COLO829 (cell line): ENCODE measurements around the gene SKIC2.
"Not testable (repeated sequence)": the region's sequence is repeated elsewhere in the genome, so short reads cannot be mapped to it uniquely, and the experiment has no call there.

ENCODE experiments used
- DNase-seq: peaks from one replicate; pipeline ENCODE4 v3.0.0; 2012; ENCODE audit warnings: low spot score

The SKIC2 gene

GRCh38 chr6:32004864-32005537 lies 46.0 kb downstream of the SKIC2 start:
- DNase-seq, result not testable (repeated sequence)

- DNase-seq, result not testable (repeated sequence)
These were observed 46.5 kb downstream of the SKIC2 start for GRCh38 chr6:32005538-32005880.

GRCh38 chr6:32005991-32006529 lies 47.1 kb downstream of the SKIC2 start:
- not testable (repeated sequence) for DNase-seq

DNA sequence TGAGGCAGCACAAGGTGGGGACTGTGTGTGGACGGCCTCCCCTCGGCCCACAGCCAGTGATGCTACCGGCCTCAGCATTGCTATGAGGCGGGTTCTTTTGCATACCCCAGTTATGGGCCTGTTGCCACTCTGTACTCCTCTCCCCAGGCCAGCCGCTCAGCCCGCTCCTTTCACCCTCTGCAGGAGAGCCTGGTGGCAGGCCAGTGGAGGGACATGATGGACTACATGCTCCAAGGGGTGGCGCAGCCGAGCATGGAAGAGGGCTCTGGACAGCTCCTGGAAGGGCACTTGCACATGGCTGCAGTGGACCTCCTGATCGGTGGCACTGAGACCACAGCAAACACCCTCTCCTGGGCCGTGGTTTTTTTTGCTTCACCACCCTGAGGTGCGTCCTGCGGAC lies 48.1 kb downstream of the SKIC2 start:
- not testable (repeated sequence) for DNase-seq

DNA sequence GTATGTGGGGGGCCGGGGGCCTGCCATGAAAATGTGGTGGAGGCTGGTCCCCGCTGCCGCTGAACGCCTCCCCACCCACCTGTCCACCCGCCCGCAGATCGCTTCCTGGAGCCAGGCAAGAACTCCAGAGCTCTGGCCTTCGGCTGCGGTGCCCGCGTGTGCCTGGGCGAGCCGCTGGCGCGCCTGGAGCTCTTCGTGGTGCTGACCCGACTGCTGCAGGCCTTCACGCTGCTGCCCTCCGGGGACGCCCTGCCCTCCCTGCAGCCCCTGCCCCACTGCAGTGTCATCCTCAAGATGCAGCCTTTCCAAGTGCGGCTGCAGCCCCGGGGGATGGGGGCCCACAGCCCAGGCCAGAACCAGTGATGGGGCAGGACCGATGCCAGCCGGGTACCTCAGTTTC lies 49.1 kb downstream of the SKIC2 start:
- DNase-seq, result not testable (repeated sequence)

DNA sequence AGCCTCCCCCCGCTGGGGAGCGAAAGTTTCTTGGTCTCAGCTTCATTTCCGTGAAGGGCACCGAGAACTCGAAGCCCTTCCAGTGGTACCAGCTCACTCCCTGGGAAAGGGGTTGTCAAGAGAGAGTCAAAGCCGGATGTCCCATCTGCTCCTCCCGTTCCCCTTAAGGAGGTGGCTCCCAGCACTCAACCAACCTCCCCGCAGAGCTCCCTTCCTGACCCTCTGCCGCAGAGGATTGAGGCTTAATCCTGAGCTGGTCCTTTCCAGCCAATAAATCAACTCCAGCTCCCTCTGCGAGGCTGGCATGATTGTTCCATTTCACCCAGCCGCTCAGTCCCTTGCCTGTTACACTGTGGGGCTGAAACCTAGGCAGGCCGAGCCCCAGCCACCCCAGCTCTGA lies 49.6 kb downstream of the SKIC2 start:
- DNase-seq, result not testable (repeated sequence)

DNA sequence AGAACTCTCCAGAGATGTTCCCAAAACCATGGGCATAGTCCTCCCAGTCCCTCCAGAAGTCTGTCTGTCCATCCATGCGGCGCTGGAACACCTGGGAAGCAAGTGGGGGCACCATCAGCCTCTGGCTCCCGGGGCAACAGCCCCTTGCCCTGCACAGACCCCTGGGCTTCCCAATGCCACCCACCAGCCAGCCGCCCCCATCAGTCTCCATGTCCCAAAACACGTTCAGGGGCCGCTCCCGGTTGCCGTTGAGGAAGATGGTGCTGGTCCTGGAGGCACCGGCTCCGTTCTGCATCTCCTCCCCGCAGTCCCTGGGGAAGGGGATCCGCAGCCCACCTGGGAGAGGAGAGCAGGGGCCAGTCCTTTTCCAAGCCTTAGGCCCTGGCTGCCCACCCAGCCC lies 50.6 kb downstream of the SKIC2 start:
- not testable (repeated sequence) for DNase-seq

DNA sequence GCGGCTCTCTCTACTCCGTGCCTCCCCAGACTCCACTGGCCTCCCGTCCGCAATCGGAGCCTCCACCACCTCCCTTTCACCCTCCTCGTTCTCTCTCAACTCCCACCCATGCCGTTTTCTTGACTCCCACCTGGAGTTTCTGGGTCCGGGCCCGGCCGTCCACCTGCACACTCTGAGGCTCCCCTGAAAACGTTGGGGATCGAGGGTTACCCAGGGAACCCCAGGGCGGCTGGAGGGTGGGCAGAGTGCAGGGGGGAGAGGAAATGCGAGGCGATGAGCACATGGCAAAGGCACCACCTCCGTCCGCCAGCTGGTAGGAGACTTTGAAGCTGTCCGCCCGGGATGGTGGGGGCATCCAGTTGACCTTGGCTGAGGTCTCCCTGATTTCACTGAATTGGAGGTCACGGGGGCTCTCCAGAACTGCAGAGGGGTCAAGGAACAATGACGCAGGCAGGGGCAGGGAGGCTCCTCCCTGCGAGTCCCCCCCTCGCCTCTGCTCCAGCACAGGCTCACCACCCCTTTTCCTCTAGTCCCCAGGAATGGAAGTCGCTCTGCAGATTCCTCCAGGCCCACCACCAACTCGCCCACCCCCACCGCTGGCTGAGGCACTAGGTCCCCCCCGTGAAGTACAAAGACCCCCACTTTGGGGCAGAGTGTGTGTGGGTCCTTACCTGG lies 52.0 kb downstream of the SKIC2 start:
- not testable (repeated sequence) for DNase-seq

DNA sequence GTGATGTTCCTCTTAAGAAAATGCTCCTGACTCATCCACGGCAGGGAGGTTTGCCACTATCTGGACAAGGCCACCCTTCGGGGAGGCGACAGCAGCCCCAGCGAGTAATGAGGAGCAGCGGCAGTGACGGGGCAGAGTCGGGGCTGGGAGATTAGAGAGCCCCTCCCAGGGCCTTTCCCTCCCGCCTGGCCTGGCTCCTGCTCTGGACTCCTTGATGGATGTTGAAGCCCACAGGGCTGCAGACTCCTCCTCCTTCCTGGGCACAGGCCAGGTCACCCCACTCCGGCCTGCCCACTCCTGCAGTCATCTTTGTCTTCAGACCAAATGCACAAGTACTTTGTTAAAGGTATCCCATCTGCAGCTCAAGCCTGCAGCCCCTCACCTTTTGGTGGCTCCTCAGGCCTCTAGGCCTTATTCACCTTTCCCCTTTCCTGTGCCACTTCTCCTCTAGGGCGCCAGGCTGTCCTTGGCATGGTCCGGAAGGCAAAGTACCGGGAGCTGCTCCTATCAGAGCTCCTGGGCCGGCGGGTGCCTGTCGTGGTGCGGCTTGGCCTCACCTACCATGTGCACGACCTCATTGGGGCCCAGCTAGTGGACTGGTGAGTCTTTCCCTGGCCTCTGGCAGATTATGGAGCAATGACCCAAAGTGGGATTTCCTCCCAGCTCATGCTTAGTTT lies 54.1 kb downstream of the SKIC2 start:
- not testable (repeated sequence) for DNase-seq

- not testable (repeated sequence) for DNase-seq
These were observed 54.8 kb downstream of the SKIC2 start for GRCh38 chr6:32013738-32014137.

DNA sequence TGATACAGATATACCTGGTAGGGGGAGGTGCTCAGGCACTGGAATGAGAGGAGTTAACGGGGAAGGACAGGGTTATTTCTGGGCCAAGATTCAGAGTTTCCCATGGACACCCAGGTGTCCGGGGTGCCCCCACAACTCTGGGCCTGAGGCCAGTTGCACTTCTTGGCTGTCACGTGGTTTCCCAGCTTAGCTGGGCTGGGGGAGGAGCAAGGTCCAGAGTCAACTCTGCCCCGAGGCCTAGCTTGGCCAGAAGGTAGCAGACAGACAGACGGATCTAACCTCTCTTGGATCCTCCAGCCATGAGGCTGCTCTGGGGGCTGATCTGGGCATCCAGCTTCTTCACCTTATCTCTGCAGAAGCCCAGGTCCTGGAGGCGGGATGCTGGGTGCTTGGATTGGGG lies 55.6 kb downstream of the SKIC2 start, which contains the start of gene C4B:
Gene C4B, plus strand, starts transcription at position 249 of the 400 bp plus-strand sequence. Its CDS starts 51 bp downstream, at position 300.
- DNase-seq, result not testable (repeated sequence)
